ENCODE data around the gene ITGB3. TPM values are rescaled to one million over a fixed set of nuclear protein-coding genes. Genes with fewer than 3 reads are reported as not detected.

ITGB3 gene
- total and polyA plus RNA-seq, 2 of the 8 experiments (the other 6 are each of a cell fraction or from before 2014, with no cell fraction given): 0.08 to 0.09 TPM

GRCh38 chr17:47243737-47244598 lies 9.7 kb upstream of the ITGB3 start:
- no peaks in the 10 kb centered on the region for H4K20me1 ChIP-seq (replicated peaks in 1 of 2; ENCODE audit: control insufficient read depth in 1 of 2, insufficient read depth in 2 of 2, low read length in 2 of 2)
- no peak overlapping the region for H3K14ac ChIP-seq (ENCODE audit: insufficient read length)
- H2BK15ac ChIP-seq (ENCODE audit: low read length): no peak overlapping the region
- POLR2A ChIA-PET (ENCODE audit: partially characterized antibody): interaction anchor here (0.6 kb wide), 1 partner anchor 491 kb away, joined by 3 read pairs; no protein-coding TSS in a partner anchor
- no peaks in the 10 kb centered on the region for H3K79me1 ChIP-seq (ENCODE audit: low read depth, low read length)
- H3K4me1 ChIP-seq (replicated peaks in 1 of 4; ENCODE audit: control insufficient read depth in 3 of 4, insufficient read depth in 4 of 4, low read length in 3 of 4): peaks cover 0 to 3% (median 0%) of the 10 kb centered on the region in 4 experiments; a peak in 1 of 7 replicates
- H3K79me2 ChIP-seq (ENCODE audit: control insufficient read depth in 1 of 2, insufficient read depth in 2 of 2, low read length in 2 of 2): no peaks in the 10 kb centered on the region
- no peaks in the 10 kb centered on the region for H3K9me3 ChIP-seq (ENCODE audit: insufficient read depth in 2 of 2, low read depth in 1 of 2, low read length in 1 of 2)
- no peak overlapping the region for H3K56ac ChIP-seq (replicated peaks; ENCODE audit: insufficient read length, low read depth, low read length)
- DNase-seq (ENCODE audit: low read depth in 1 of 2, low spot score in 2 of 2) (no peak), FAIRE-seq (no peak)
- H4K91ac ChIP-seq (replicated peaks; ENCODE audit: insufficient read length, low read length): no peak overlapping the region
- no peak overlapping the region; the same call in 1 of the 2 replicates for H2BK5ac ChIP-seq (ENCODE audit: low read depth, low read length)
- CTCF ChIA-PET (ENCODE audit: partially characterized antibody): interaction anchor here (0.6 to 2.9 kb wide), 7 partner anchors 8 to 440 kb away, joined by 3 to 16 read pairs (median 3); no protein-coding TSS in a partner anchor
- no peak overlapping the region for H2BK120ac ChIP-seq (replicated peaks; ENCODE audit: low read depth, low read length)
- H3K18ac ChIP-seq (ENCODE audit: extremely low read depth, low read length): no peak overlapping the region
- H2BK20ac ChIP-seq (ENCODE audit: low read length): no peak overlapping the region
- peaks cover 0 to 2% (median 0%) of the 10 kb centered on the region in 4 experiments; a peak in 1 of 7 replicates for H3K27me3 ChIP-seq (replicated peaks in 1 of 4; ENCODE audit: control insufficient read depth in 3 of 4, extremely low read depth in 1 of 4, insufficient read depth in 3 of 4, low read length in 3 of 4)
- no peak overlapping the region for H3K23ac ChIP-seq (ENCODE audit: insufficient read length)
- H3K36me3 ChIP-seq (ENCODE audit: control insufficient read depth in 2 of 4, insufficient read depth in 4 of 4, low read length in 3 of 4): no peaks in the 10 kb centered on the region
- H3K9ac ChIP-seq (replicated peaks in 1 of 4; ENCODE audit: extremely low read depth in 1 of 4, low read depth in 3 of 4, low read length in 3 of 4): no peak overlapping the region
- H3K27ac ChIP-seq (ENCODE audit: low read depth, low read length): no peak overlapping the region
- H2BK12ac ChIP-seq (ENCODE audit: low read depth, low read length): no peak overlapping the region
- 77% methylated on average over 9 of the region's 9 CpGs; no CpG with 5 or more reads in 1 of the 2 experiments for WGBS, 2 experiments (ENCODE audit: extremely low coverage in 1 of 2, insufficient coverage in 1 of 2, insufficient read length in 1 of 2, insufficient replicate concordance in 2 of 2, low coverage in 1 of 2, low lambda C conversion rate in 2 of 2, missing lambda C conversion rate in 1 of 2)
- H2AK5ac ChIP-seq (ENCODE audit: low read depth, low read length): no peak overlapping the region
- no peaks in the 10 kb centered on the region for H3K23me2 ChIP-seq (ENCODE audit: low read depth, low read length)
- peak overlapping the region; percentile 35; the same call in 1 of the 2 replicates for H4K8ac ChIP-seq (ENCODE audit: extremely low read depth, insufficient read depth, low read length)
- no peak overlapping the region for H3K4me2 ChIP-seq (ENCODE audit: insufficient read depth in 1 of 2, low read depth in 2 of 2, low read length in 2 of 2)
- H2AFZ ChIP-seq (ENCODE audit: low read length): no peak overlapping the region
- no peak overlapping the region for H3K4me3 ChIP-seq (ENCODE audit: extremely low read depth in 1 of 4, insufficient read depth in 2 of 4, low read depth in 3 of 4, low read length in 4 of 4)
- no peak overlapping the region for H4K5ac ChIP-seq (ENCODE audit: insufficient read length, low read depth, low read length)
- no peak overlapping the region for H3K4ac ChIP-seq (replicated peaks; ENCODE audit: insufficient read length, low read depth, low read length)
- TF ChIP-seq RBBP5 (IDR thresholded peaks at IDR 0.05; ENCODE audit: borderline replicate concordance, low read depth, low read length): no peak
- no peak for TF ChIP-seq SUZ12 (IDR thresholded peaks at IDR 0.05; ENCODE audit: low read length)
- TF ChIP-seq BRCA1 (IDR thresholded peaks at IDR 0.05; ENCODE audit: low read depth, low read length): no peak
